Stimulated activated CD4-positive, alpha-beta T cell treated with anti-CD3 and anti-CD28 coated beads, Interleukin-4, amount 100 ng/mL, for 24 hours (primary cell): Measurements from ENCODE around the gene SF1.
A peak's percentile ranks its signal among the peaks of the same experiment; 100 is the strongest.

ENCODE experiments used
- DNase-seq: peaks from one replicate; pipeline ENCODE4 v3.0.0-alpha.2; 2020

SF1 gene

GRCh38 chr11:64800303-64801157, 22.2 kb upstream of the SF1 start:
- no peak for DNase-seq

GRCh38 chr11:64799623-64800302, 21.4 kb upstream of the SF1 start:
- no peak for DNase-seq

GRCh38 chr11:64799256-64799622, 20.9 kb upstream of the SF1 start:
- DNase-seq = no peak

- no peak for DNase-seq
Observed at GRCh38 chr11:64796757-64797541, 18.6 kb upstream of the SF1 start.

- no peak for DNase-seq
Observed at GRCh38 chr11:64796047-64796756, 17.9 kb upstream of the SF1 start.

GRCh38 chr11:64794526-64794925, 16.2 kb upstream of the SF1 start:
- DNase-seq = no peak

GRCh38 chr11:64793271-64794160, 15.2 kb upstream of the SF1 start:
- no peak for DNase-seq

- DNase-seq = no peak
Observed at GRCh38 chr11:64792482-64792881, 14.1 kb upstream of the SF1 start.

- no peak for DNase-seq
Observed at GRCh38 chr11:64791781-64792291, 13.5 kb upstream of the SF1 start.

GRCh38 chr11:64790205-64791095, 12.1 kb upstream of the SF1 start:
- no peak for DNase-seq

GRCh38 chr11:64789331-64790204, 11.2 kb upstream of the SF1 start:
- DNase-seq = no peak

- DNase-seq = no peak
Observed at GRCh38 chr11:64788321-64789215, 10.2 kb upstream of the SF1 start.

GRCh38 chr11:64787526-64788320, 9.4 kb upstream of the SF1 start:
- peak; percentile 66 for DNase-seq

GRCh38 chr11:64786308-64786707, 8.0 kb upstream of the SF1 start:
- no peak for DNase-seq

GRCh38 chr11:64784813-64785581, 6.7 kb upstream of the SF1 start:
- DNase-seq = no peak

- DNase-seq = no peak
Observed at GRCh38 chr11:64778223-64778472, 194 bp downstream of the SF1 start.
